GM12878 (cell line): ENCODE data around the gene GCA. TPM values are rescaled to one million over a fixed set of nuclear protein-coding genes. Genes with fewer than 3 reads are reported as not detected.

Experiments used
- ATAC-seq: fragments of 200-7000 bp; cut with Tn5 transposase; 3 replicates; pipeline ENCODE4 v1.9.1; 2020; ENCODE audit warnings: mild to moderate bottlenecking, moderate library complexity
- BruUV-seq: library from RNA; stranded (reverse); fragments of 400-500 nt; replicated peaks from 2 replicates; lab custom pipeline; 2021; lab: Mats Ljungman, UMichigan
- CTCF ChIA-PET: fragments of 300-600 bp; sonication (Branson Sonifier 250); formaldehyde crosslinking; extraction: SDS; loops from one replicate; lab custom pipeline; 2021; ENCODE audit warnings: inconsistent platforms; lab: Yijun Ruan, JAX
- POLR2A ChIA-PET: fragments of 350-600 bp; formaldehyde crosslinking; extraction: SDS; loops from one replicate; lab custom pipeline; 2021; ENCODE audit warnings: inconsistent platforms; lab: Charles Lee
- RAD21 ChIA-PET: fragments of 300-600 bp; sonication (Branson Sonifier 250); formaldehyde crosslinking; loops from one replicate; lab custom pipeline; 2023; ENCODE audit warnings: antibody characterized with exemption; ENCODE audit not compliant: unreplicated experiment; lab: Charles Lee
- SMC1A ChIA-PET: fragments of 300-600 bp; sonication (Branson Sonifier 250); formaldehyde crosslinking; loops from one replicate; lab custom pipeline; 2023; ENCODE audit not compliant: unreplicated experiment, uncharacterized antibody; lab: Charles Lee
- DNase-seq: peaks from one replicate; pipeline ENCODE4 v3.0.0-alpha.2; 2011; ENCODE audit warnings: low read depth, low spot score
- FAIRE-seq: peaks from 3 replicates; lab custom pipeline; 2011; peaks lifted over from hg19 to GRCh38; lab: Jason Lieb, UNC
- H2AFZ ChIP-seq: 2 replicates; pipeline ENCODE4 v1.6.0; 2011; ENCODE audit warnings: low read depth, low read length, control low read depth; ENCODE audit not compliant: control insufficient read depth
- H3K27ac ChIP-seq: 2 replicates; pipeline ENCODE4 v1.5.1; 2011; ENCODE audit warnings: control low read depth; ENCODE audit not compliant: control insufficient read depth, insufficient read depth
- H3K27me3 ChIP-seq, 2 experiments: replicated peaks in 1 of 2; 2 replicates each; pipeline versions ENCODE4 v1.6.0 to v1.6.1; 2011; ENCODE audit warnings: low read length in 1 of 2; ENCODE audit not compliant: control insufficient read depth in 2 of 2, insufficient read depth in 2 of 2
- H3K36me3 ChIP-seq, 2 experiments: 2 replicates each; pipeline ENCODE4 v1.5.1; 2011; ENCODE audit warnings: low read length in 1 of 2; ENCODE audit not compliant: control insufficient read depth in 2 of 2, insufficient read depth in 2 of 2
- H3K4me1 ChIP-seq: 2 replicates; pipeline ENCODE4 v1.6.1; 2011; ENCODE audit warnings: mild to moderate bottlenecking, low read length, moderate library complexity, mixed read lengths; ENCODE audit not compliant: control insufficient read depth, insufficient read depth
- H3K4me2 ChIP-seq: 2 replicates; pipeline ENCODE4 v1.6.0; 2011; ENCODE audit warnings: control low read depth; ENCODE audit not compliant: control insufficient read depth, insufficient read depth
- H3K4me3 ChIP-seq: fragments of 200-600 bp; sonication (generic); 2 replicates; pipeline ENCODE4 v1.5.1; 2016
- H3K79me2 ChIP-seq: 2 replicates; pipeline ENCODE4 v1.6.0; 2011; ENCODE audit warnings: low read length; ENCODE audit not compliant: control insufficient read depth, insufficient read depth
- H3K9ac ChIP-seq: 2 replicates; pipeline ENCODE4 v1.8.0; 2011; ENCODE audit warnings: low read length, control low read depth, mixed read lengths; ENCODE audit not compliant: control insufficient read depth, insufficient read depth
- H3K9me3 ChIP-seq: replicated peaks from 3 replicates; pipeline ENCODE4 v1.5.1; 2011; ENCODE audit warnings: mild to moderate bottlenecking, low read length; ENCODE audit not compliant: control insufficient read depth, insufficient read depth
- H4K20me1 ChIP-seq: 2 replicates; pipeline ENCODE4 v1.6.0; 2011; ENCODE audit not compliant: control insufficient read depth, insufficient read depth
- CHD1 ChIP-seq: IDR thresholded peaks from 2 replicates; pipeline ENCODE4 v1.6.1; 2012; ENCODE audit warnings: low read depth, low read length, improper control_type of control experiment
- ETV6 ChIP-seq, 2 experiments: fragments of 450-650 bp in 1 of 2; IDR thresholded peaks in 1 of 2; conservative IDR thresholded peaks in 1 of 2; 2 replicates each; pipeline ENCODE4 v1.6.1; 2014; ENCODE audit warnings: antibody characterized with exemption in 1 of 2, borderline replicate concordance in 1 of 2, low read depth in 1 of 2, mild to moderate bottlenecking in 1 of 2, moderate library complexity in 1 of 2
- EZH2 ChIP-seq: IDR thresholded peaks from 2 replicates; pipeline ENCODE4 v1.6.1; 2012; ENCODE audit warnings: low read depth, mild to moderate bottlenecking, control low read depth, inconsistent platforms, low read length, borderline replicate concordance; ENCODE audit not compliant: control insufficient read depth
- IRF4 ChIP-seq: IDR thresholded peaks from 2 replicates; pipeline ENCODE4 v1.6.1; 2011; ENCODE audit warnings: low read depth, low read length
- KDM1A ChIP-seq: fragments of 200-600 bp; sonication (generic); IDR thresholded peaks from 2 replicates; pipeline ENCODE4 v1.6.1; 2016; ENCODE audit warnings: borderline replicate concordance
- NBN ChIP-seq: fragments of 450-650 bp; IDR thresholded peaks from 2 replicates; pipeline ENCODE4 v1.6.1; 2016
- SPI1 ChIP-seq: IDR thresholded peaks from 2 replicates; pipeline ENCODE4 v1.6.1; 2011; ENCODE audit warnings: low read depth, mild to moderate bottlenecking, low read length, moderate library complexity, borderline replicate concordance; ENCODE audit not compliant: insufficient read depth
- ZNF207 ChIP-seq: fragments of 450-650 bp; IDR thresholded peaks from 2 replicates; pipeline ENCODE4 v1.6.1; 2014; ENCODE audit warnings: antibody characterized with exemption, mild to moderate bottlenecking, borderline replicate concordance
- ZNF217 ChIP-seq: fragments of 450-650 bp; IDR thresholded peaks from 2 replicates; pipeline ENCODE4 v1.6.1; 2017; ENCODE audit warnings: antibody characterized with exemption, mild to moderate bottlenecking
- ZNF24 ChIP-seq: fragments of 450-650 bp; IDR thresholded peaks from 2 replicates; pipeline ENCODE4 v1.6.1; 2017; ENCODE audit warnings: antibody characterized with exemption, mild to moderate bottlenecking
- ZZZ3 ChIP-seq: IDR thresholded peaks from 2 replicates; pipeline ENCODE4 v1.6.1; 2011; ENCODE audit warnings: low read depth; ENCODE audit not compliant: control insufficient read depth, insufficient read length
- WGBS: methylation state at CpG from one replicate; pipeline ENCODE4 v1.1.6; 2016; ENCODE audit warnings: low lambda C conversion rate; ENCODE audit not compliant: insufficient replicate concordance, insufficient coverage; ENCODE audit errors: missing lambda C conversion rate; 5-methylcytosine and 5-hydroxymethylcytosine counted together
- in situ Hi-C: fragments of 300-500 bp; cut with MboI; formaldehyde crosslinking; loops from 9 replicates; pipeline ENCODE4 v1.14.3; 2018; ENCODE audit warnings: mixed read lengths
- intact Hi-C: fragments of 100-400 bp; cut with micrococcal nuclease; formaldehyde crosslinking; loops from one replicate; pipeline ENCODE4 v1.14.2; 2022; ENCODE audit not compliant: unreplicated experiment
- polyA plus RNA-seq, 11 experiments: library from polyadenylated mRNA; depleted of rRNA in 4 of 11; unstranded in 6 of 11; stranded (reverse) in 5 of 11; fragments of >200 nt; fragmentation: Nextera tagmentation in 4 of 11; fragmentation: Illumina TruSeq in 1 of 11; extraction: Ambion mirVana in 4 of 11; extraction: Trizol in 1 of 11; gene quantifications; 1 replicate in 1 of 11; 2 replicates in 10 of 11; pipeline versions ENCODE4 v1.2.1 to v1.2.3, GENCODE V29; 2011 to 2016; ENCODE audit warnings: inconsistent platforms in 2 of 11, missing spikeins in 2 of 11, low read depth in 1 of 11
- total RNA-seq, 4 experiments: library from RNA; depleted of rRNA in 3 of 4; stranded (reverse); fragments of >200 nt in 3 of 4; fragmentation: Illumina TruSeq in 1 of 4; extraction: Trizol in 1 of 4; gene quantifications; 2 replicates each; pipeline versions ENCODE4 v1.2.1 to v1.2.3, GENCODE V29; 2013 to 2021
- TF ChIP-seq, protein P1 (sequence below): fragments of 450-650 bp; IDR thresholded peaks from 2 replicates; pipeline ENCODE4 v1.6.1; 2017; ENCODE audit warnings: antibody characterized with exemption, mild to moderate bottlenecking, moderate library complexity
- TF ChIP-seq, protein P2 (sequence below): fragments of 450-650 bp; IDR thresholded peaks from 2 replicates; pipeline ENCODE4 v1.6.1; 2017; ENCODE audit warnings: low read depth, mild to moderate bottlenecking, moderate library complexity
- TF ChIP-seq, protein P3 (sequence below): IDR thresholded peaks from 2 replicates; pipeline ENCODE4 v1.6.1; 2012; ENCODE audit warnings: low read depth, low read length, improper control_type of control experiment
- TF ChIP-seq, protein P4 (sequence below): fragments of 450-650 bp; IDR thresholded peaks from 2 replicates; pipeline ENCODE4 v1.6.1; 2016; ENCODE audit warnings: mild to moderate bottlenecking, moderate library complexity, borderline replicate concordance

Gene GCA
- total and polyA plus RNA-seq, 10 of the 15 experiments (the other 5 are each of a cell fraction or from before 2014, with no cell fraction given), result 20.6 to 81.9 (median 32.0) TPM

DNA sequence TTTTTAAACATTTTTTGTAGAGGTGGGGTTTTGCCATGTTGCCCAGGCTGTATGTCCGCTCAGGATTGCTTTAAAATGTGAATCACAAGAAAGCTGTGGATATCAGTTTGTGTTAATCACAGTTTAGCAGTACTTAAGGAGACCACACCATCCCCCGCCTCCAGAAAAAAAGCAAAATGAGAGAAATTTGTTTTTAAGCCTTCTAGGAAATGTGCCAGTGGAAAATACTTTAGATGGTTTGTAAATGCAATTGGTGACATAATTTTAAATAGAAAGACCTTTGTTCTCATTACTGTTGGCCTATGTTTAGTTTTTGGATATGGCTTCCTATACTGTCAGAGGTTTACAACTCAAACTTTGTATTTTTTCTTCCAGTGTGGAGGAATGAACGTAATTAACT is 27.0 kb downstream of the GCA start:
- Histone ChIP-seq H2AFZ (no peak overlapping the region), H3K9ac (no peak overlapping the region), H3K36me3 (no peaks in the 10 kb centered on the region), H3K4me1 (no peaks in the 10 kb centered on the region), H4K20me1 (no peaks in the 10 kb centered on the region), H3K79me2 (no peaks in the 10 kb centered on the region), H3K4me2 (no peak overlapping the region), H3K27ac (no peak overlapping the region), H3K9me3 (no peaks in the 10 kb centered on the region), H3K27me3 (no peaks in the 10 kb centered on the region), H3K4me3 (no peak overlapping the region)
- intact Hi-C loops, result no loop called here
- ChIA-PET SMC1A (no interaction called here), POLR2A (no interaction called here), RAD21 (interaction anchor here (1.0 kb wide), 1 partner anchor 424 kb away, joined by 3 read pairs; no protein-coding TSS in a partner anchor), CTCF (no interaction called here)
- DNase-seq (no peak), ATAC-seq (no peak), FAIRE-seq (no peak)
- in situ Hi-C loops, result no loop called here
- no TSS peak for BruUV-seq
- 64% methylated on average over 3 of the region's 3 CpGs for WGBS
- no peak for TF ChIP-seq EZH2
- TF ChIP-seq KDM1A, result no peak
- TF ChIP-seq, protein P1, sequence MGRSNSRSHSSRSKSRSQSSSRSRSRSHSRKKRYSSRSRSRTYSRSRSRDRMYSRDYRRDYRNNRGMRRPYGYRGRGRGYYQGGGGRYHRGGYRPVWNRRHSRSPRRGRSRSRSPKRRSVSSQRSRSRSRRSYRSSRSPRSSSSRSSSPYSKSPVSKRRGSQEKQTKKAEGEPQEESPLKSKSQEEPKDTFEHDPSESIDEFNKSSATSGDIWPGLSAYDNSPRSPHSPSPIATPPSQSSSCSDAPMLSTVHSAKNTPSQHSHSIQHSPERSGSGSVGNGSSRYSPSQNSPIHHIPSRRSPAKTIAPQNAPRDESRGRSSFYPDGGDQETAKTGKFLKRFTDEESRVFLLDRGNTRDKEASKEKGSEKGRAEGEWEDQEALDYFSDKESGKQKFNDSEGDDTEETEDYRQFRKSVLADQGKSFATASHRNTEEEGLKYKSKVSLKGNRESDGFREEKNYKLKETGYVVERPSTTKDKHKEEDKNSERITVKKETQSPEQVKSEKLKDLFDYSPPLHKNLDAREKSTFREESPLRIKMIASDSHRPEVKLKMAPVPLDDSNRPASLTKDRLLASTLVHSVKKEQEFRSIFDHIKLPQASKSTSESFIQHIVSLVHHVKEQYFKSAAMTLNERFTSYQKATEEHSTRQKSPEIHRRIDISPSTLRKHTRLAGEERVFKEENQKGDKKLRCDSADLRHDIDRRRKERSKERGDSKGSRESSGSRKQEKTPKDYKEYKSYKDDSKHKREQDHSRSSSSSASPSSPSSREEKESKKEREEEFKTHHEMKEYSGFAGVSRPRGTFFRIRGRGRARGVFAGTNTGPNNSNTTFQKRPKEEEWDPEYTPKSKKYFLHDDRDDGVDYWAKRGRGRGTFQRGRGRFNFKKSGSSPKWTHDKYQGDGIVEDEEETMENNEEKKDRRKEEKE, result no peak
- TF ChIP-seq CHD1, result no peak
- no peak for TF ChIP-seq ETV6 (conservative IDR thresholded peaks at IDR 0.05 in 1 of 2, IDR thresholded peaks at IDR 0.05 in 1 of 2; ENCODE audit: borderline replicate concordance in 1 of 2, low read depth in 1 of 2)
- no peak for TF ChIP-seq SPI1
- TF ChIP-seq ZNF24, result no peak
- TF ChIP-seq IRF4, result no peak
- TF ChIP-seq, protein P2, sequence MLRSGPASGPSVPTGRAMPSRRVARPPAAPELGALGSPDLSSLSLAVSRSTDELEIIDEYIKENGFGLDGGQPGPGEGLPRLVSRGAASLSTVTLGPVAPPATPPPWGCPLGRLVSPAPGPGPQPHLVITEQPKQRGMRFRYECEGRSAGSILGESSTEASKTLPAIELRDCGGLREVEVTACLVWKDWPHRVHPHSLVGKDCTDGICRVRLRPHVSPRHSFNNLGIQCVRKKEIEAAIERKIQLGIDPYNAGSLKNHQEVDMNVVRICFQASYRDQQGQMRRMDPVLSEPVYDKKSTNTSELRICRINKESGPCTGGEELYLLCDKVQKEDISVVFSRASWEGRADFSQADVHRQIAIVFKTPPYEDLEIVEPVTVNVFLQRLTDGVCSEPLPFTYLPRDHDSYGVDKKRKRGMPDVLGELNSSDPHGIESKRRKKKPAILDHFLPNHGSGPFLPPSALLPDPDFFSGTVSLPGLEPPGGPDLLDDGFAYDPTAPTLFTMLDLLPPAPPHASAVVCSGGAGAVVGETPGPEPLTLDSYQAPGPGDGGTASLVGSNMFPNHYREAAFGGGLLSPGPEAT, result no peak
- no peak for TF ChIP-seq ZZZ3
- TF ChIP-seq NBN, result no peak
- TF ChIP-seq, protein P3, sequence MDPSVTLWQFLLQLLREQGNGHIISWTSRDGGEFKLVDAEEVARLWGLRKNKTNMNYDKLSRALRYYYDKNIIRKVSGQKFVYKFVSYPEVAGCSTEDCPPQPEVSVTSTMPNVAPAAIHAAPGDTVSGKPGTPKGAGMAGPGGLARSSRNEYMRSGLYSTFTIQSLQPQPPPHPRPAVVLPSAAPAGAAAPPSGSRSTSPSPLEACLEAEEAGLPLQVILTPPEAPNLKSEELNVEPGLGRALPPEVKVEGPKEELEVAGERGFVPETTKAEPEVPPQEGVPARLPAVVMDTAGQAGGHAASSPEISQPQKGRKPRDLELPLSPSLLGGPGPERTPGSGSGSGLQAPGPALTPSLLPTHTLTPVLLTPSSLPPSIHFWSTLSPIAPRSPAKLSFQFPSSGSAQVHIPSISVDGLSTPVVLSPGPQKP, result no peak
- TF ChIP-seq, protein P4, sequence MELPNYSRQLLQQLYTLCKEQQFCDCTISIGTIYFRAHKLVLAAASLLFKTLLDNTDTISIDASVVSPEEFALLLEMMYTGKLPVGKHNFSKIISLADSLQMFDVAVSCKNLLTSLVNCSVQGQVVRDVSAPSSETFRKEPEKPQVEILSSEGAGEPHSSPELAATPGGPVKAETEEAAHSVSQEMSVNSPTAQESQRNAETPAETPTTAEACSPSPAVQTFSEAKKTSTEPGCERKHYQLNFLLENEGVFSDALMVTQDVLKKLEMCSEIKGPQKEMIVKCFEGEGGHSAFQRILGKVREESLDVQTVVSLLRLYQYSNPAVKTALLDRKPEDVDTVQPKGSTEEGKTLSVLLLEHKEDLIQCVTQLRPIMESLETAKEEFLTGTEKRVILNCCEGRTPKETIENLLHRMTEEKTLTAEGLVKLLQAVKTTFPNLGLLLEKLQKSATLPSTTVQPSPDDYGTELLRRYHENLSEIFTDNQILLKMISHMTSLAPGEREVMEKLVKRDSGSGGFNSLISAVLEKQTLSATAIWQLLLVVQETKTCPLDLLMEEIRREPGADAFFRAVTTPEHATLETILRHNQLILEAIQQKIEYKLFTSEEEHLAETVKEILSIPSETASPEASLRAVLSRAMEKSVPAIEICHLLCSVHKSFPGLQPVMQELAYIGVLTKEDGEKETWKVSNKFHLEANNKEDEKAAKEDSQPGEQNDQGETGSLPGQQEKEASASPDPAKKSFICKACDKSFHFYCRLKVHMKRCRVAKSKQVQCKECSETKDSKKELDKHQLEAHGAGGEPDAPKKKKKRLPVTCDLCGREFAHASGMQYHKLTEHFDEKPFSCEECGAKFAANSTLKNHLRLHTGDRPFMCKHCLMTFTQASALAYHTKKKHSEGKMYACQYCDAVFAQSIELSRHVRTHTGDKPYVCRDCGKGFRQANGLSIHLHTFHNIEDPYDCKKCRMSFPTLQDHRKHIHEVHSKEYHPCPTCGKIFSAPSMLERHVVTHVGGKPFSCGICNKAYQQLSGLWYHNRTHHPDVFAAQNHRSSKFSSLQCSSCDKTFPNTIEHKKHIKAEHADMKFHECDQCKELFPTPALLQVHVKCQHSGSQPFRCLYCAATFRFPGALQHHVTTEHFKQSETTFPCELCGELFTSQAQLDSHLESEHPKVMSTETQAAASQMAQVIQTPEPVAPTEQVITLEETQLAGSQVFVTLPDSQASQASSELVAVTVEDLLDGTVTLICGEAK, result no peak
- TF ChIP-seq ZNF217, result no peak
- TF ChIP-seq ZNF207, result no peak
